GM21529 (cell line): Measurements from ENCODE around the gene OR1K1.
A peak's percentile ranks its signal among the peaks of the same experiment; 100 is the strongest.
"Not testable (repeated sequence)": the region's sequence is repeated elsewhere in the genome, so short reads cannot be mapped to it uniquely, and the experiment has no call there.

Experiments used
- ATAC-seq: cut with Tn5 transposase; IDR thresholded peaks from one replicate; pipeline ENCODE4 v1.9.1; 2021; ENCODE audit not compliant: unreplicated experiment

OR1K1 gene

GRCh38 chr9:122800066-122801060 is at the start of gene OR1K1:
OR1K1 (plus strand) TSS chr9:122800123; CDS start chr9:122800123, 0 bp downstream.
- ATAC-seq = no peak

- ATAC-seq = no peak
These were observed 45.1 kb upstream of the OR1K1 start for GRCh38 chr9:122754825-122755224.

- no peak for ATAC-seq
These were observed 32.1 kb upstream of the OR1K1 start for GRCh38 chr9:122767817-122768216.

GRCh38 chr9:122777052-122777451 is 22.9 kb upstream of the OR1K1 start:
- no peak for ATAC-seq

GRCh38 chr9:122777935-122778627 is 21.8 kb upstream of the OR1K1 start:
- ATAC-seq = no peak

- ATAC-seq = no peak
These were observed 20.7 kb upstream of the OR1K1 start for GRCh38 chr9:122779181-122779580.

GRCh38 chr9:122780026-122780425 is 19.9 kb upstream of the OR1K1 start:
- ATAC-seq = no peak

- ATAC-seq = no peak
These were observed 18.3 kb upstream of the OR1K1 start for GRCh38 chr9:122781671-122782070.

- ATAC-seq = no peak
These were observed 14.7 kb upstream of the OR1K1 start for GRCh38 chr9:122785269-122785668.

- no peak for ATAC-seq
These were observed 13.6 kb upstream of the OR1K1 start for GRCh38 chr9:122786338-122786737.

- no peak for ATAC-seq
These were observed 11.1 kb upstream of the OR1K1 start, which contains the start of gene OR5C1 for GRCh38 chr9:122788831-122789230. OR5C1 (plus strand) TSS chr9:122788933; CDS start chr9:122788933, 0 bp downstream.

- ATAC-seq = no peak
These were observed 10.5 kb upstream of the OR1K1 start for GRCh38 chr9:122789256-122790046.

- ATAC-seq = no peak
These were observed 7.9 kb upstream of the OR1K1 start for GRCh38 chr9:122791872-122792669.

GRCh38 chr9:122797316-122798063 is 2.4 kb upstream of the OR1K1 start:
- ATAC-seq = no peak

GRCh38 chr9:122806661-122807060 is 6.7 kb downstream of the OR1K1 start:
- ATAC-seq = no peak

GRCh38 chr9:122807271-122807900 is 7.5 kb downstream of the OR1K1 start:
- ATAC-seq = no peak

- no peak for ATAC-seq
These were observed 8.2 kb downstream of the OR1K1 start for GRCh38 chr9:122808141-122808540.

- not testable (repeated sequence) for ATAC-seq
These were observed 9.3 kb downstream of the OR1K1 start for GRCh38 chr9:122809261-122809660.

GRCh38 chr9:122810306-122810946 is 10.5 kb downstream of the OR1K1 start:
- peak; percentile 77 for ATAC-seq
